ENCODE data around the gene MAJIN. TPM values are rescaled to one million over a fixed set of nuclear protein-coding genes. Genes with fewer than 3 reads are reported as not detected.

Gene MAJIN
- total and polyA plus RNA-seq, 9 of the 15 experiments (the other 6 are each of a cell fraction or from before 2014, with no cell fraction given): 0.17 to 0.83 (median 0.24) TPM; not detected in 2

DNA sequence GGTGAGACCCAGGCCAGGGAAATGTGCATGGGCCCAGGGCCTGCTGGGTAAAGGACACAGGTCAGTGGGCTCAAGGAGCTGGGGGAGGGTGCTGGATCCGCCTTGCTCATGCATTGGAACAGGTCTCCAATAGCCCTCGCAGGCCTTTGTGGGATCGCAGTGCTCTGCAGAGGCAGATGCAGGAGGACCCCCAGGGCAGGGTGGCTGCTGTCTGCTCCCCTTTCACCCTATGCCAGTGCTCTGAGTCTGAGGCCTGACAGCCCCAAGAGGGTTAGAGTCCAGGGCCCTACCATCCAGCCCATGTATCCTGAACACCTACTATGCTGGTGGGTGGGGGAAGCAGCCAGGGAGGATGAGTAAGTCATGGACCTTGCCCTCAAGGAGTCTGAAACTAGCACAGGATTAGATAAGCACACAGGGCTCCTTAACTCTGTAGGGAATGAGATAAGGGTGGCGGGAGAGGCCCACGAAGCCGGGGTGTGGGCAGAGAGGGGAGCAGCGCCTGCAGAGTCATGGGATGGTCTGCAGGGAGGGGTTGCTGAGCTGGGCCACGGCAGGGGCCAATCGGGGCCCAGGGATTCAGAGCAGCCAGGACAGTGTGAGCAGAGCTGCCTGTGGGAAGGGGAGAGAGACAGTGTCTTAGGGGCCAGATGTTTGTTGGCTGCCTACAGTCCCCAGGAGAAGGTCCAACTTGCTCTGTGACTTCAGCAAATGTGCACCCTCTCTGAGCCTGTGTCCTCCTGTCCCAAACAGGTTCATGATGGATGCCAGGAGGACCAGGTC, 83.0 kb downstream of the MAJIN start (continued):
- TF ChIP-seq, protein P1, sequence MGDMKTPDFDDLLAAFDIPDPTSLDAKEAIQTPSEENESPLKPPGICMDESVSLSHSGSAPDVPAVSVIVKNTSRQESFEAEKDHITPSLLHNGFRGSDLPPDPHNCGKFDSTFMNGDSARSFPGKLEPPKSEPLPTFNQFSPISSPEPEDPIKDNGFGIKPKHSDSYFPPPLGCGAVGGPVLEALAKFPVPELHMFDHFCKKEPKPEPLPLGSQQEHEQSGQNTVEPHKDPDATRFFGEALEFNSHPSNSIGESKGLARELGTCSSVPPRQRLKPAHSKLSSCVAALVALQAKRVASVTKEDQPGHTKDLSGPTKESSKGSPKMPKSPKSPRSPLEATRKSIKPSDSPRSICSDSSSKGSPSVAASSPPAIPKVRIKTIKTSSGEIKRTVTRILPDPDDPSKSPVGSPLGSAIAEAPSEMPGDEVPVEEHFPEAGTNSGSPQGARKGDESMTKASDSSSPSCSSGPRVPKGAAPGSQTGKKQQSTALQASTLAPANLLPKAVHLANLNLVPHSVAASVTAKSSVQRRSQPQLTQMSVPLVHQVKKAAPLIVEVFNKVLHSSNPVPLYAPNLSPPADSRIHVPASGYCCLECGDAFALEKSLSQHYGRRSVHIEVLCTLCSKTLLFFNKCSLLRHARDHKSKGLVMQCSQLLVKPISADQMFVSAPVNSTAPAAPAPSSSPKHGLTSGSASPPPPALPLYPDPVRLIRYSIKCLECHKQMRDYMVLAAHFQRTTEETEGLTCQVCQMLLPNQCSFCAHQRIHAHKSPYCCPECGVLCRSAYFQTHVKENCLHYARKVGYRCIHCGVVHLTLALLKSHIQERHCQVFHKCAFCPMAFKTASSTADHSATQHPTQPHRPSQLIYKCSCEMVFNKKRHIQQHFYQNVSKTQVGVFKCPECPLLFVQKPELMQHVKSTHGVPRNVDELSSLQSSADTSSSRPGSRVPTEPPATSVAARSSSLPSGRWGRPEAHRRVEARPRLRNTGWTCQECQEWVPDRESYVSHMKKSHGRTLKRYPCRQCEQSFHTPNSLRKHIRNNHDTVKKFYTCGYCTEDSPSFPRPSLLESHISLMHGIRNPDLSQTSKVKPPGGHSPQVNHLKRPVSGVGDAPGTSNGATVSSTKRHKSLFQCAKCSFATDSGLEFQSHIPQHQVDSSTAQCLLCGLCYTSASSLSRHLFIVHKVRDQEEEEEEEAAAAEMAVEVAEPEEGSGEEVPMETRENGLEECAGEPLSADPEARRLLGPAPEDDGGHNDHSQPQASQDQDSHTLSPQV (IDR thresholded peaks at IDR 0.05): peak; percentile 90
- TF ChIP-seq CHD4 (IDR thresholded peaks at IDR 0.05; ENCODE audit: insufficient read depth, insufficient replicate concordance, low read depth, low read length, poor library complexity, severe bottlenecking): no peak
- no peak for TF ChIP-seq FUS (optimal IDR thresholded peaks at IDR 0.05; ENCODE audit: low read depth, low read length)
- TF ChIP-seq, protein P2, sequence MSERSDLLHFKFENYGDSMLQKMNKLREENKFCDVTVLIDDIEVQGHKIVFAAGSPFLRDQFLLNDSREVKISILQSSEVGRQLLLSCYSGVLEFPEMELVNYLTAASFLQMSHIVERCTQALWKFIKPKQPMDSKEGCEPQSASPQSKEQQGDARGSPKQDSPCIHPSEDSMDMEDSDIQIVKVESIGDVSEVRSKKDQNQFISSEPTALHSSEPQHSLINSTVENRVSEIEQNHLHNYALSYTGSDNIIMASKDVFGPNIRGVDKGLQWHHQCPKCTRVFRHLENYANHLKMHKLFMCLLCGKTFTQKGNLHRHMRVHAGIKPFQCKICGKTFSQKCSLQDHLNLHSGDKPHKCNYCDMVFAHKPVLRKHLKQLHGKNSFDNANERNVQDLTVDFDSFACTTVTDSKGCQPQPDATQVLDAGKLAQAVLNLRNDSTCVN (CRISPR knock-in tag; IDR thresholded peaks at IDR 0.05): peak; percentile 53; the same call in 1 of the 2 replicates
- peak; percentile 94 for TF ChIP-seq GATAD2B (IDR thresholded peaks at IDR 0.05; ENCODE audit: borderline replicate concordance)
- no peak for TF ChIP-seq ZNF696 (CRISPR knock-in tag; conservative IDR thresholded peaks at IDR 0.05)
- peak; percentile 51; the same call in 1 of the 2 replicates for TF ChIP-seq KHSRP (IDR thresholded peaks at IDR 0.05)
- TF ChIP-seq, protein P3, sequence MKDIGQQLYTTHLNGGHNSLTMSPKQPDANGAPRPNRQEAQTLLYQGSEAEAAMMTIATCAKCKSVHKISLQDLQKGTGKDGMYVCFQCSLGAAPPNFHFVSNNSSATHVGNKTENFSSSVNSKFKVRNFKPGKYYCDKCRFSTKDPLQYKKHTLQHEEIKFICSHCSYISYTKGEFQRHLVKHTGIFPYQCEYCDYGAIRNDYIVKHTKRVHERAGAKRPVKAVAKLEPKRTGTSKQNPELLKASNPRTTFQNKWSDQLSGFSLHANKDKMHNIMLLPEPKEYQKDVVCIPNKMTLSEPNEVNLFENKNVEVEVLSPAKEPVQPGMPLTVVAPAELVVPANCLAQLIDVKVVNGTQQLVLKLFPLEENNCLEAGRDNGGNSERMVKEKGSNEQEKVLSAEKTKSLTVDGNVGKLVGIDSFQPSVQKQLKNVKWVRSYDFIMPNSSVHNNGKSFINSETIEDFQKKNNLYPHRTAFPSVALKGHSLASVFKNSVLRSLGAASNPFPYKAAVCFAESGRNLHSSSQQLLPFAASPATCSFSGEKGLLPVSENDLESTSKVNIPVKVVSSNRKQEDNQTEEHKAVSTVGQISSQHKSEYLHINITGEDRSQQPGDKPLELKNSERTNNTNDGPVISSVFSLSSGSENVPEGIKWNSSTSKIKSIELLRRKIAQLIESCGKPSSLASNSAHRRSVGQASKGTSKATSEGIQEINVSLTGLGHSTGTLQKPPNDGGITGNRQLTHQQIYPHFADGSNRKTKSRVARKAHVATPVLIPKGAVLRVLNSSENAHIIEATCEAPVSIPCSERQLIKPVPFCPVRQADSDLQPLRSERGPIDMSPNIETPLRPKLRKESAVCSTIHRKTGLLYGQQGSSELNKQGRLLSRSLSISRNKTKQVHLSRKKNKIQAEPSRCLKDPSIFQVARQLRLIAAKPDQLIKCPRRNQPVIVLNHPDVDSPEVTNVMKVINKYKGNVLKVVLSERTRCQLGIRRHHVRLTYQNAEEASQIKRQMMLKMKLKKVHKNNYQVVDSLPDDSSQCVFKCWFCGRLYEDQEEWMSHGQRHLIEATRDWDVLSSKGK (CRISPR knock-in tag; IDR thresholded peaks at IDR 0.05): no peak
- TF ChIP-seq DMBX1 (CRISPR knock-in tag; IDR thresholded peaks at IDR 0.05; ENCODE audit: borderline replicate concordance): peak; percentile 85; the same call in 1 of the 2 replicates
- TF ChIP-seq TBL1XR1 (IDR thresholded peaks at IDR 0.05; ENCODE audit: low read length in 2 of 2): peak; percentile 52 to 91; a peak in 3 of 4 replicates
- TF ChIP-seq MBD2 (IDR thresholded peaks at IDR 0.05; ENCODE audit: borderline replicate concordance, low read depth): peak; percentile 91
- TF ChIP-seq, protein P4, sequence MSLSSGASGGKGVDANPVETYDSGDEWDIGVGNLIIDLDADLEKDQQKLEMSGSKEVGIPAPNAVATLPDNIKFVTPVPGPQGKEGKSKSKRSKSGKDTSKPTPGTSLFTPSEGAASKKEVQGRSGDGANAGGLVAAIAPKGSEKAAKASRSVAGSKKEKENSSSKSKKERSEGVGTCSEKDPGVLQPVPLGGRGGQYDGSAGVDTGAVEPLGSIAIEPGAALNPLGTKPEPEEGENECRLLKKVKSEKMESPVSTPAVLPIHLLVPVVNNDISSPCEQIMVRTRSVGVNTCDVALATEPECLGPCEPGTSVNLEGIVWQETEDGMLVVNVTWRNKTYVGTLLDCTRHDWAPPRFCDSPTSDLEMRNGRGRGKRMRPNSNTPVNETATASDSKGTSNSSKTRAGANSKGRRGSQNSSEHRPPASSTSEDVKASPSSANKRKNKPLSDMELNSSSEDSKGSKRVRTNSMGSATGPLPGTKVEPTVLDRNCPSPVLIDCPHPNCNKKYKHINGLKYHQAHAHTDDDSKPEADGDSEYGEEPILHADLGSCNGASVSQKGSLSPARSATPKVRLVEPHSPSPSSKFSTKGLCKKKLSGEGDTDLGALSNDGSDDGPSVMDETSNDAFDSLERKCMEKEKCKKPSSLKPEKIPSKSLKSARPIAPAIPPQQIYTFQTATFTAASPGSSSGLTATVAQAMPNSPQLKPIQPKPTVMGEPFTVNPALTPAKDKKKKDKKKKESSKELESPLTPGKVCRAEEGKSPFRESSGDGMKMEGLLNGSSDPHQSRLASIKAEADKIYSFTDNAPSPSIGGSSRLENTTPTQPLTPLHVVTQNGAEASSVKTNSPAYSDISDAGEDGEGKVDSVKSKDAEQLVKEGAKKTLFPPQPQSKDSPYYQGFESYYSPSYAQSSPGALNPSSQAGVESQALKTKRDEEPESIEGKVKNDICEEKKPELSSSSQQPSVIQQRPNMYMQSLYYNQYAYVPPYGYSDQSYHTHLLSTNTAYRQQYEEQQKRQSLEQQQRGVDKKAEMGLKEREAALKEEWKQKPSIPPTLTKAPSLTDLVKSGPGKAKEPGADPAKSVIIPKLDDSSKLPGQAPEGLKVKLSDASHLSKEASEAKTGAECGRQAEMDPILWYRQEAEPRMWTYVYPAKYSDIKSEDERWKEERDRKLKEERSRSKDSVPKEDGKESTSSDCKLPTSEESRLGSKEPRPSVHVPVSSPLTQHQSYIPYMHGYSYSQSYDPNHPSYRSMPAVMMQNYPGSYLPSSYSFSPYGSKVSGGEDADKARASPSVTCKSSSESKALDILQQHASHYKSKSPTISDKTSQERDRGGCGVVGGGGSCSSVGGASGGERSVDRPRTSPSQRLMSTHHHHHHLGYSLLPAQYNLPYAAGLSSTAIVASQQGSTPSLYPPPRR (CRISPR knock-in tag; IDR thresholded peaks at IDR 0.05; ENCODE audit: borderline replicate concordance): 0 out of 2 replicates have a peak, but pooled peaks have one; percentile 48

Measured in K562 (cell line).